CD8-positive, alpha-beta memory T cell (primary cell): Measurements from ENCODE around the gene TMEM123. TPM values are rescaled to one million over a fixed set of nuclear protein-coding genes. Genes with fewer than 3 reads are reported as not detected.
A peak's percentile ranks its signal among the peaks of the same experiment; 100 is the strongest.
"Not testable (repeated sequence)": the region's sequence is repeated elsewhere in the genome, so short reads cannot be mapped to it uniquely, and the experiment has no call there.

Experiments
- CTCF ChIA-PET: fragments of 350-600 bp; sonication (Branson Sonifier 250); formaldehyde crosslinking; loops from one replicate; lab custom pipeline; 2021; ENCODE audit warnings: antibody characterized with exemption; lab: Charles Lee
- POLR2A ChIA-PET: fragments of 350-600 bp; sonication (Branson Sonifier 250); formaldehyde crosslinking; loops from one replicate; lab custom pipeline; 2021; ENCODE audit warnings: antibody characterized with exemption; lab: Charles Lee
- DNase-seq, 5 donors: peaks; one replicate each; pipeline versions ENCODE4 v3.0.0 to v3.0.0-alpha.2; 2020 to 2022; ENCODE audit warnings: mixed read lengths in 1 of 5
- H3K27ac ChIP-seq: one replicate; pipeline ENCODE4 v1.7.0; 2013; ENCODE audit warnings: low read depth, mild to moderate bottlenecking, low read length, moderate library complexity
- H3K27me3 ChIP-seq: 2 replicates; pipeline ENCODE4 v1.7.0; 2013; ENCODE audit warnings: low read length, mild to moderate bottlenecking; ENCODE audit not compliant: insufficient read depth, poor library complexity, severe bottlenecking
- H3K36me3 ChIP-seq: 2 replicates; pipeline ENCODE4 v1.7.0; 2013; ENCODE audit warnings: mild to moderate bottlenecking, low read length, moderate library complexity; ENCODE audit not compliant: insufficient read depth
- H3K4me1 ChIP-seq: 2 replicates; pipeline ENCODE4 v1.7.0; 2013; ENCODE audit warnings: mild to moderate bottlenecking, low read length, moderate library complexity; ENCODE audit not compliant: insufficient read depth
- H3K4me3 ChIP-seq: 2 replicates; pipeline ENCODE4 v1.7.0; 2013; ENCODE audit warnings: mild to moderate bottlenecking, low read length
- H3K9me3 ChIP-seq: 2 replicates; pipeline ENCODE4 v1.7.0; 2013; ENCODE audit warnings: mild to moderate bottlenecking, low read length
- H3K27ac Mint-ChIP-seq, 8 donors: one replicate each; pipeline ENCODE4 v1.8.0; 2020 to 2021; ENCODE audit warnings: mixed read lengths in 8 of 8, mild to moderate bottlenecking in 6 of 8, inconsistent platforms in 3 of 8, moderate library complexity in 3 of 8
- H3K27me3 Mint-ChIP-seq, 2 donors: one replicate each; pipeline ENCODE4 v1.8.0; 2020 to 2021; ENCODE audit warnings: mixed read lengths in 2 of 2, mild to moderate bottlenecking in 1 of 2, moderate library complexity in 1 of 2
- H3K36me3 Mint-ChIP-seq, 3 donors: one replicate each; pipeline ENCODE4 v1.8.0; 2020 to 2021; ENCODE audit warnings: mixed read lengths in 3 of 3, inconsistent platforms in 1 of 3, mild to moderate bottlenecking in 1 of 3
- H3K4me1 Mint-ChIP-seq, 3 donors: one replicate each; pipeline ENCODE4 v1.8.0; 2020 to 2021; ENCODE audit warnings: mixed read lengths in 3 of 3, inconsistent platforms in 1 of 3, mild to moderate bottlenecking in 1 of 3
- H3K4me3 Mint-ChIP-seq, 7 donors: one replicate each; pipeline ENCODE4 v1.8.0; 2020 to 2021; ENCODE audit warnings: mixed read lengths in 7 of 7, mild to moderate bottlenecking in 6 of 7, moderate library complexity in 4 of 7, inconsistent platforms in 2 of 7
- H3K9me3 Mint-ChIP-seq, 5 donors: one replicate each; pipeline ENCODE4 v1.8.0; 2020 to 2022; ENCODE audit warnings: mixed read lengths in 5 of 5, mild to moderate bottlenecking in 3 of 5, moderate library complexity in 2 of 5, inconsistent platforms in 1 of 5
- polyA plus RNA-seq: library from polyadenylated mRNA; unstranded; fragments of 300-500 nt; fragmentation: Illumina TruSeq; gene quantifications from one replicate; pipeline ENCODE4 v1.2.3, GENCODE V29; 2021
- total RNA-seq, 2 experiments: library from RNA; stranded (reverse); gene quantifications; one replicate each; pipeline ENCODE4 v1.2.3, GENCODE V29; 2021

TMEM123 gene
- total and polyA plus RNA-seq, 3 experiments from 2014 or later = 257 to 491 (median 259) TPM

GRCh38 chr11:102446606-102447005 is 6.0 kb downstream of the TMEM123 start:
- H3K4me1 ChIP-seq = peaks cover 56% of the 10 kb centered on the region
- POLR2A ChIA-PET = no interaction called here
- H3K36me3 Mint-ChIP-seq = peaks cover 22 to 73% (median 24%) of the 10 kb centered on the region in 3 donors
- peak overlapping the region in 6 of 8 donors; percentile 56 to 95 (median 90) for H3K27ac Mint-ChIP-seq
- CTCF ChIA-PET = interaction anchor here (2.2 kb wide), 1 partner anchor 56 kb away, joined by 11 read pairs; no protein-coding TSS in a partner anchor
- H3K4me3 ChIP-seq = no peak overlapping the region
- no peaks in the 10 kb centered on the region for H3K27me3 Mint-ChIP-seq
- no peaks in the 10 kb centered on the region for H3K9me3 ChIP-seq
- H3K27ac ChIP-seq = no peak overlapping the region
- peaks cover 0 to 2% (median 0%) of the 10 kb centered on the region in 5 donors for H3K9me3 Mint-ChIP-seq
- DNase-seq = no peak
- peak overlapping the region in 2 of 7 donors; percentile 15 to 36 for H3K4me3 Mint-ChIP-seq
- H3K4me1 Mint-ChIP-seq = peaks cover 85 to 97% (median 95%) of the 10 kb centered on the region in 3 donors
- no peaks in the 10 kb centered on the region for H3K27me3 ChIP-seq
- no peaks in the 10 kb centered on the region for H3K36me3 ChIP-seq

- H3K27ac Mint-ChIP-seq, DNase-seq, H3K36me3 ChIP-seq, H3K27ac ChIP-seq, H3K4me3 ChIP-seq, H3K9me3 ChIP-seq, H3K27me3 Mint-ChIP-seq, H3K9me3 Mint-ChIP-seq, CTCF ChIA-PET, H3K4me3 Mint-ChIP-seq, H3K27me3 ChIP-seq, POLR2A ChIA-PET: not testable (repeated sequence)
- Mint-ChIP-seq H3K36me3 (peaks cover 22 to 69% (median 24%) of the 10 kb centered on the region in 3 donors), H3K4me1 (peaks cover 86 to 97% (median 95%) of the 10 kb centered on the region in 3 donors)
- H3K4me1 ChIP-seq = peaks cover 43% of the 10 kb centered on the region
Observed at GRCh38 chr11:102444693-102445092, 7.9 kb downstream of the TMEM123 start.

- H3K27ac ChIP-seq, H3K9me3 Mint-ChIP-seq, H3K4me3 ChIP-seq, H3K27me3 Mint-ChIP-seq, POLR2A ChIA-PET, H3K27me3 ChIP-seq, H3K9me3 ChIP-seq, H3K36me3 ChIP-seq, CTCF ChIA-PET, DNase-seq: not testable (repeated sequence)
- H3K4me3 Mint-ChIP-seq = peak overlapping the region in 1 of 7 donors; percentile 8
- peaks cover 85 to 96% (median 93%) of the 10 kb centered on the region in 3 donors for H3K4me1 Mint-ChIP-seq
- peaks cover 22 to 70% (median 24%) of the 10 kb centered on the region in 3 donors for H3K36me3 Mint-ChIP-seq
- peaks cover 37% of the 10 kb centered on the region for H3K4me1 ChIP-seq
- peak overlapping the region in 3 of 8 donors; percentile 14 to 59 (median 29) for H3K27ac Mint-ChIP-seq
Observed at GRCh38 chr11:102444142-102444541, 8.4 kb downstream of the TMEM123 start.

- DNase-seq = peak in 1 of 5 donors; percentile 42
- Mint-ChIP-seq H3K36me3 (peaks cover 21 to 59% (median 24%) of the 10 kb centered on the region in 3 donors), H3K4me3 (peak overlapping the region in 4 of 7 donors; percentile 15 to 69 (median 43)), H3K27ac (peak overlapping the region in 4 of 8 donors; percentile 36 to 74 (median 52)), H3K4me1 (peaks cover 70 to 95% (median 89%) of the 10 kb centered on the region in 3 donors)
- POLR2A ChIA-PET, H3K27me3 Mint-ChIP-seq, H3K36me3 ChIP-seq, H3K9me3 Mint-ChIP-seq, H3K4me3 ChIP-seq, H3K27ac ChIP-seq, H3K27me3 ChIP-seq, H3K9me3 ChIP-seq: not testable (repeated sequence)
- CTCF ChIA-PET = interaction anchor here (1.1 to 2.1 kb wide), 3 partner anchors 9 to 48 kb away, joined by 3 to 5 read pairs (median 5); no protein-coding TSS in a partner anchor
- H3K4me1 ChIP-seq = peaks cover 22% of the 10 kb centered on the region
Observed at GRCh38 chr11:102439063-102439363, 13.6 kb downstream of the TMEM123 start.

GRCh38 chr11:102438311-102439062 is 14.1 kb downstream of the TMEM123 start:
- CTCF ChIA-PET = interaction anchor here (1.1 to 2.1 kb wide), 3 partner anchors 10 to 47 kb away, joined by 3 to 5 read pairs (median 5); no protein-coding TSS in a partner anchor
- Mint-ChIP-seq H3K27me3 (no peaks in the 10 kb centered on the region), H3K27ac (peak overlapping the region in 4 of 8 donors; percentile 36 to 74 (median 52)), H3K4me3 (peak overlapping the region in 4 of 7 donors; percentile 15 to 69 (median 43)), H3K36me3 (peaks cover 21 to 60% (median 22%) of the 10 kb centered on the region in 3 donors), H3K9me3 (no peaks in the 10 kb centered on the region), H3K4me1 (peaks cover 66 to 95% (median 84%) of the 10 kb centered on the region in 3 donors)
- peaks cover 22% of the 10 kb centered on the region for H3K4me1 ChIP-seq
- no peak overlapping the region for H3K4me3 ChIP-seq
- H3K27me3 ChIP-seq = no peaks in the 10 kb centered on the region
- no peak overlapping the region for H3K27ac ChIP-seq
- no peaks in the 10 kb centered on the region for H3K36me3 ChIP-seq
- POLR2A ChIA-PET = no interaction called here
- no peaks in the 10 kb centered on the region for H3K9me3 ChIP-seq
- DNase-seq = peak in 1 of 5 donors; percentile 49

- Mint-ChIP-seq H3K9me3 (peaks cover 0 to 2% (median 0%) of the 10 kb centered on the region in 5 donors), H3K4me1 (peaks cover 60 to 95% (median 76%) of the 10 kb centered on the region in 3 donors), H3K27ac (peak overlapping the region in 2 of 8 donors; percentile 38 to 88), H3K27me3 (no peaks in the 10 kb centered on the region), H3K36me3 (peaks cover 21 to 63% (median 23%) of the 10 kb centered on the region in 3 donors), H3K4me3 (peak overlapping the region in 2 of 7 donors; percentile 17 to 48)
- peaks cover 22% of the 10 kb centered on the region for H3K4me1 ChIP-seq
- H3K27me3 ChIP-seq = no peaks in the 10 kb centered on the region
- H3K9me3 ChIP-seq = no peaks in the 10 kb centered on the region
- CTCF ChIA-PET = interaction anchor here (1.1 to 2.1 kb wide), 2 partner anchors 10 to 14 kb away, joined by 3 to 5 read pairs; no protein-coding TSS in a partner anchor
- H3K4me3 ChIP-seq = no peak overlapping the region
- DNase-seq = no peak
- no peak overlapping the region for H3K27ac ChIP-seq
- POLR2A ChIA-PET = no interaction called here
- peaks cover 5% of the 10 kb centered on the region for H3K36me3 ChIP-seq
Observed at GRCh38 chr11:102437727-102438126, 14.8 kb downstream of the TMEM123 start.

GRCh38 chr11:102436976-102437375 is 15.6 kb downstream of the TMEM123 start:
- no peak for DNase-seq
- Mint-ChIP-seq H3K4me3 (peak overlapping the region in 2 of 7 donors; percentile 5 to 14), H3K27ac (peak overlapping the region in 2 of 8 donors; percentile 15 to 69), H3K36me3 (peaks cover 26 to 65% (median 28%) of the 10 kb centered on the region in 3 donors), H3K9me3 (peaks cover 0 to 5% (median 4%) of the 10 kb centered on the region in 5 donors), H3K4me1 (peaks cover 58 to 93% (median 74%) of the 10 kb centered on the region in 3 donors), H3K27me3 (no peaks in the 10 kb centered on the region)
- no peaks in the 10 kb centered on the region for H3K27me3 ChIP-seq
- no peaks in the 10 kb centered on the region for H3K9me3 ChIP-seq
- no peak overlapping the region for H3K27ac ChIP-seq
- H3K36me3 ChIP-seq = peaks cover 8% of the 10 kb centered on the region
- ChIA-PET POLR2A (no interaction called here), CTCF (no interaction called here)
- H3K4me1 ChIP-seq = peaks cover 22% of the 10 kb centered on the region
- no peak overlapping the region for H3K4me3 ChIP-seq

- Mint-ChIP-seq H3K4me1 (peaks cover 59 to 93% (median 74%) of the 10 kb centered on the region in 3 donors), H3K9me3 (peaks cover 0 to 6% (median 5%) of the 10 kb centered on the region in 5 donors), H3K4me3 (no peak overlapping the region), H3K27me3 (no peaks in the 10 kb centered on the region), H3K36me3 (peaks cover 29 to 69% (median 30%) of the 10 kb centered on the region in 3 donors), H3K27ac (peak overlapping the region in 1 of 8 donors; percentile 15)
- POLR2A ChIA-PET = no interaction called here
- H3K4me3 ChIP-seq = no peak overlapping the region
- H3K27me3 ChIP-seq = no peaks in the 10 kb centered on the region
- peaks cover 8% of the 10 kb centered on the region for H3K36me3 ChIP-seq
- no peak overlapping the region for H3K27ac ChIP-seq
- CTCF ChIA-PET = no interaction called here
- no peak for DNase-seq
- H3K4me1 ChIP-seq = peaks cover 23% of the 10 kb centered on the region
- no peaks in the 10 kb centered on the region for H3K9me3 ChIP-seq
Observed at GRCh38 chr11:102436561-102436960, 16.0 kb downstream of the TMEM123 start.
